Measurements from ENCODE around the gene KMT2D.

DNA sequence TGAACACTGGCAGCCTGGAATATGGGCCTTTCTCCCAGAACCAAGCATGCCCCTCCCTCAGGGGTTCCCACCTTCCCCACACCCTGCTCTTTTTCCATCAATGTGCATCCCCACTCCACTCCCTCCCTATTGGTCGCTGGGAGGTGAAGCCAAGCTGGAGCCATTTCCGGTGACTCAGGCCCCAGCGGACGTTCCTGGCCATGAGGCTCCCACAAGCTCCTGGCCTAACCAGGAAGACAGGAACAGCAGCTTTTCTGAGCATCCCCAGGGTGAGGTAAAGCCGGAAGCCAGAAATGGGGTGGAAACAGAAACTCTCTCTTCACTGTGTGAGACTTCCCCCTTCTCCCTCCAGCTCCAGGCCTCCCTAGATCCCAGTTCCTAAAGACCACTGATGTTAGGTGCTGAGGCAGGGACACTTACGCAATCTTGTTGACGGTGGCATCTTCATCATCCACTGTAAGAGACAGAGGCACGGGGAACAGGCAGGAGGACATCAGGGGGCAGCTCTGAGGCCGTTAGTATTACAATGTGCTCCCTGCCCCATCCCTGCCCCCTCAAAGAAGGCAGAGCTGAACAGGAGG lies 45.0 kb upstream of the KMT2D start:
- no peak for TF ChIP-seq CBX5 (IDR thresholded peaks at IDR 0.05; ENCODE audit: low read depth)
- TF ChIP-seq, protein P1, sequence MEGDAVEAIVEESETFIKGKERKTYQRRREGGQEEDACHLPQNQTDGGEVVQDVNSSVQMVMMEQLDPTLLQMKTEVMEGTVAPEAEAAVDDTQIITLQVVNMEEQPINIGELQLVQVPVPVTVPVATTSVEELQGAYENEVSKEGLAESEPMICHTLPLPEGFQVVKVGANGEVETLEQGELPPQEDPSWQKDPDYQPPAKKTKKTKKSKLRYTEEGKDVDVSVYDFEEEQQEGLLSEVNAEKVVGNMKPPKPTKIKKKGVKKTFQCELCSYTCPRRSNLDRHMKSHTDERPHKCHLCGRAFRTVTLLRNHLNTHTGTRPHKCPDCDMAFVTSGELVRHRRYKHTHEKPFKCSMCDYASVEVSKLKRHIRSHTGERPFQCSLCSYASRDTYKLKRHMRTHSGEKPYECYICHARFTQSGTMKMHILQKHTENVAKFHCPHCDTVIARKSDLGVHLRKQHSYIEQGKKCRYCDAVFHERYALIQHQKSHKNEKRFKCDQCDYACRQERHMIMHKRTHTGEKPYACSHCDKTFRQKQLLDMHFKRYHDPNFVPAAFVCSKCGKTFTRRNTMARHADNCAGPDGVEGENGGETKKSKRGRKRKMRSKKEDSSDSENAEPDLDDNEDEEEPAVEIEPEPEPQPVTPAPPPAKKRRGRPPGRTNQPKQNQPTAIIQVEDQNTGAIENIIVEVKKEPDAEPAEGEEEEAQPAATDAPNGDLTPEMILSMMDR (IDR thresholded peaks at IDR 0.05 in 2 of 3, conservative IDR thresholded peaks at IDR 0.05 in 1 of 3; ENCODE audit: control insufficient read depth in 2 of 3, extremely low read depth in 1 of 3, insufficient read depth in 1 of 3, low read depth in 3 of 3, low read length in 3 of 3), result no peak
- no peak for TF ChIP-seq ZBTB40 (IDR thresholded peaks at IDR 0.05; ENCODE audit: borderline replicate concordance)
- no peak for TF ChIP-seq POLR2A (IDR thresholded peaks at IDR 0.05; ENCODE audit: low read depth, low read length)
- TF ChIP-seq EGR1 (IDR thresholded peaks at IDR 0.05; ENCODE audit: borderline replicate concordance in 1 of 2, low read depth in 2 of 2, low read length in 2 of 2), result no peak
- no peak for TF ChIP-seq NR2C2 (IDR thresholded peaks at IDR 0.05; ENCODE audit: borderline replicate concordance, control insufficient read depth, insufficient read length, low read depth)
- no peak for TF ChIP-seq TAF1 (IDR thresholded peaks at IDR 0.05; ENCODE audit: borderline replicate concordance, low read depth, low read length)
- TF ChIP-seq ZNF207 (IDR thresholded peaks at IDR 0.05; ENCODE audit: borderline replicate concordance), result no peak
- no peak for TF ChIP-seq CBX3 (IDR thresholded peaks at IDR 0.05; ENCODE audit: borderline replicate concordance, low read depth)
- TF ChIP-seq BHLHE40 (IDR thresholded peaks at IDR 0.05; ENCODE audit: borderline replicate concordance in 1 of 2, low read depth in 2 of 2, low read length in 1 of 2), result no peak

Measured in GM12878 (cell line).